H1 (cell line): Measurements from ENCODE around the gene CPNE5. TPM values are rescaled to one million over a fixed set of nuclear protein-coding genes. Genes with fewer than 3 reads are reported as not detected.

Experiments
- CTCF ChIA-PET: fragments of 300-600 bp; sonication (Branson Sonifier 250); formaldehyde crosslinking; loops from one replicate; lab custom pipeline; 2021; ENCODE audit not compliant: partially characterized antibody; lab: Charles Lee
- POLR2A ChIA-PET: fragments of 300-600 bp; sonication (Branson Sonifier 250); formaldehyde crosslinking; loops from one replicate; lab custom pipeline; 2021; ENCODE audit warnings: inconsistent platforms; ENCODE audit not compliant: partially characterized antibody; lab: Charles Lee
- DNase-seq, 2 experiments: peaks; one replicate each; pipeline versions ENCODE4 v3.0.0 to v3.0.0-alpha.2; 2010 to 2022; ENCODE audit warnings: low spot score in 2 of 2, low read depth in 1 of 2, mixed read lengths in 1 of 2
- FAIRE-seq: peaks from 2 replicates; lab custom pipeline; 2011; peaks lifted over from hg19 to GRCh38; lab: Jason Lieb, UNC
- H2AFZ ChIP-seq: 2 replicates; pipeline ENCODE4 v1.8.1; 2012; ENCODE audit warnings: low read length, inconsistent platforms
- H2AK5ac ChIP-seq: 2 replicates; pipeline ENCODE4 v1.6.1; 2013; ENCODE audit warnings: low read depth, low read length
- H2BK120ac ChIP-seq: replicated peaks from 2 replicates; pipeline ENCODE3; 2013; ENCODE audit warnings: low read depth, low read length, inconsistent platforms
- H2BK12ac ChIP-seq: 2 replicates; pipeline ENCODE4 v1.6.1; 2013; ENCODE audit warnings: low read depth, low read length
- H2BK15ac ChIP-seq: 2 replicates; pipeline ENCODE4 v1.6.1; 2013; ENCODE audit warnings: low read length
- H2BK20ac ChIP-seq: 2 replicates; pipeline ENCODE4 v1.6.1; 2013; ENCODE audit warnings: low read length
- H2BK5ac ChIP-seq: 2 replicates; pipeline ENCODE4 v1.6.1; 2013; ENCODE audit warnings: low read depth, low read length
- H3K14ac ChIP-seq: 2 replicates; pipeline ENCODE4 v1.6.1; 2013; ENCODE audit warnings: inconsistent platforms; ENCODE audit not compliant: insufficient read length
- H3K18ac ChIP-seq: 2 replicates; pipeline ENCODE4 v1.6.1; 2013; ENCODE audit warnings: low read length; ENCODE audit errors: extremely low read depth
- H3K23ac ChIP-seq: 2 replicates; pipeline ENCODE4 v1.6.1; 2013; ENCODE audit warnings: inconsistent platforms; ENCODE audit not compliant: insufficient read length
- H3K23me2 ChIP-seq: 2 replicates; pipeline ENCODE4 v1.6.1; 2013; ENCODE audit warnings: low read depth, low read length
- H3K27ac ChIP-seq: 2 replicates; pipeline ENCODE4 v1.6.1; 2011; ENCODE audit warnings: low read depth, low read length, inconsistent platforms
- H3K27me3 ChIP-seq, 4 experiments: replicated peaks in 1 of 4; 1 replicate in 1 of 4; 2 replicates in 3 of 4; pipeline versions ENCODE4 v1.6.1 to v1.8.1; 2011 to 2013; ENCODE audit warnings: low read length in 3 of 4, mild to moderate bottlenecking in 3 of 4, inconsistent platforms in 2 of 4, mixed read lengths in 2 of 4, moderate library complexity in 1 of 4; ENCODE audit not compliant: control insufficient read depth in 3 of 4, insufficient read depth in 3 of 4; ENCODE audit errors: extremely low read depth in 1 of 4
- H3K36me3 ChIP-seq, 4 experiments: 2 replicates each; pipeline versions ENCODE4 v1.6.1 to v1.8.1; 2011 to 2013; ENCODE audit warnings: mild to moderate bottlenecking in 4 of 4, low read length in 3 of 4, moderate library complexity in 2 of 4, control low read depth in 1 of 4, inconsistent platforms in 1 of 4; ENCODE audit not compliant: insufficient read depth in 4 of 4, control insufficient read depth in 2 of 4
- H3K4ac ChIP-seq: replicated peaks from 2 replicates; pipeline ENCODE3; 2013; ENCODE audit warnings: low read length, low read depth, mixed read lengths, inconsistent platforms; ENCODE audit not compliant: insufficient read length
- H3K4me1 ChIP-seq, 4 experiments: replicated peaks in 1 of 4; 1 replicate in 1 of 4; 2 replicates in 3 of 4; pipeline versions ENCODE4 v1.6.1 to v1.8.1; 2011 to 2013; ENCODE audit warnings: low read length in 3 of 4, inconsistent platforms in 2 of 4, mixed read lengths in 1 of 4; ENCODE audit not compliant: insufficient read depth in 4 of 4, control insufficient read depth in 3 of 4
- H3K4me2 ChIP-seq, 2 experiments: 2 replicates each; pipeline versions ENCODE4 v1.6.1 to v1.8.1; 2011 to 2013; ENCODE audit warnings: low read depth in 2 of 2, low read length in 2 of 2, control low read depth in 1 of 2, inconsistent platforms in 1 of 2, mild to moderate bottlenecking in 1 of 2; ENCODE audit not compliant: insufficient read depth in 1 of 2
- H3K4me3 ChIP-seq, 4 experiments: fragments of 200-600, 300-600 bp in 1 of 4; sonication (generic), shearing (Covaris generic), sonication (Bioruptor Twin) in 1 of 4; 2 replicates each; pipeline versions ENCODE4 v1.5.1 to v1.8.1; 2011 to 2016; ENCODE audit warnings: low read length in 4 of 4, low read depth in 3 of 4, control low read depth in 2 of 4, inconsistent platforms in 2 of 4, mild to moderate bottlenecking in 2 of 4, mixed read lengths in 1 of 4, moderate library complexity in 1 of 4; ENCODE audit not compliant: insufficient read depth in 2 of 4; ENCODE audit errors: extremely low read depth in 1 of 4
- H3K56ac ChIP-seq: replicated peaks from 2 replicates; pipeline ENCODE3; 2013; ENCODE audit warnings: low read depth, mild to moderate bottlenecking, mixed read lengths, low read length, inconsistent platforms; ENCODE audit not compliant: insufficient read length
- H3K79me1 ChIP-seq: 2 replicates; pipeline ENCODE4 v1.6.1; 2013; ENCODE audit warnings: low read depth, low read length, control low read depth
- H3K79me2 ChIP-seq, 2 experiments: 2 replicates each; pipeline versions ENCODE4 v1.6.1 to v1.8.1; 2012 to 2013; ENCODE audit warnings: low read length in 2 of 2, mild to moderate bottlenecking in 2 of 2, inconsistent platforms in 1 of 2; ENCODE audit not compliant: insufficient read depth in 2 of 2, control insufficient read depth in 1 of 2
- H3K9ac ChIP-seq, 4 experiments: replicated peaks in 1 of 4; 1 replicate in 1 of 4; 2 replicates in 3 of 4; pipeline versions ENCODE4 v1.6.1 to v1.8.1; 2011 to 2013; ENCODE audit warnings: low read depth in 3 of 4, low read length in 3 of 4, control low read depth in 2 of 4, mild to moderate bottlenecking in 2 of 4, moderate library complexity in 2 of 4, inconsistent platforms in 1 of 4; ENCODE audit errors: extremely low read depth in 1 of 4
- H3K9me3 ChIP-seq, 2 experiments: 2 replicates each; pipeline versions ENCODE4 v1.6.1 to v1.8.1; 2012 to 2013; ENCODE audit warnings: mild to moderate bottlenecking in 2 of 2, moderate library complexity in 2 of 2, control low read depth in 1 of 2, inconsistent platforms in 1 of 2, low read depth in 1 of 2, low read length in 1 of 2, mixed read lengths in 1 of 2; ENCODE audit not compliant: insufficient read depth in 2 of 2
- H4K20me1 ChIP-seq, 2 experiments: replicated peaks in 1 of 2; 2 replicates each; pipeline versions ENCODE3 to v1.8.1; 2011 to 2013; ENCODE audit warnings: inconsistent platforms in 2 of 2, low read length in 2 of 2, mild to moderate bottlenecking in 1 of 2; ENCODE audit not compliant: insufficient read depth in 2 of 2, control insufficient read depth in 1 of 2
- H4K5ac ChIP-seq: 2 replicates; pipeline ENCODE4 v1.6.1; 2013; ENCODE audit warnings: low read length, low read depth, mixed read lengths, inconsistent platforms; ENCODE audit not compliant: insufficient read length
- H4K8ac ChIP-seq: 2 replicates; pipeline ENCODE4 v1.8.0; 2013; ENCODE audit warnings: mild to moderate bottlenecking, moderate library complexity, low read length, inconsistent platforms; ENCODE audit not compliant: insufficient read depth; ENCODE audit errors: extremely low read depth
- H4K91ac ChIP-seq: replicated peaks from 2 replicates; pipeline ENCODE3; 2013; ENCODE audit warnings: low read length, mixed read lengths, inconsistent platforms; ENCODE audit not compliant: insufficient read length
- CBX8 ChIP-seq: fragments of 300-800, 300-1000 bp; sonication (generic); IDR thresholded peaks from 2 replicates; pipeline ENCODE4 v1.7.1; 2016; ENCODE audit warnings: low read depth, low read length, borderline replicate concordance
- POLR2AphosphoS5 ChIP-seq: IDR thresholded peaks from 2 replicates; pipeline ENCODE4 v1.6.1; 2011; ENCODE audit warnings: low read depth, low read length
- SAP30 ChIP-seq: fragments of 300-600 bp; sonication (generic); IDR thresholded peaks from 2 replicates; pipeline ENCODE4 v1.7.1; 2012; ENCODE audit warnings: low read length, moderate library complexity, mild to moderate bottlenecking, inconsistent platforms; ENCODE audit not compliant: insufficient read depth, insufficient replicate concordance
- SIN3A ChIP-seq, 2 experiments: IDR thresholded peaks in 1 of 2; conservative IDR thresholded peaks in 1 of 2; 2 replicates each; pipeline ENCODE4 v1.6.1; 2011 to 2012; ENCODE audit warnings: low read length in 2 of 2, improper control_type of control experiment in 1 of 2, low read depth in 1 of 2, mild to moderate bottlenecking in 1 of 2
- USF2 ChIP-seq: IDR thresholded peaks from 2 replicates; pipeline ENCODE4 v1.6.1; 2011; ENCODE audit warnings: low read length, improper control_type of control experiment
- WGBS, 2 experiments: shearing (Covaris generic) in 1 of 2; methylation state at CpG; one replicate each; pipeline versions ENCODE4 v1.1.6 to v1.1.7; 2013 to 2015; ENCODE audit warnings: low lambda C conversion rate in 2 of 2, mixed read lengths in 2 of 2, inconsistent platforms in 1 of 2, low coverage in 1 of 2, missing lambda C conversion rate in 1 of 2; ENCODE audit not compliant: insufficient replicate concordance in 2 of 2, insufficient coverage in 1 of 2, insufficient read length in 1 of 2; ENCODE audit errors: extremely low coverage in 1 of 2, missing lambda C conversion rate in 1 of 2; 5-methylcytosine and 5-hydroxymethylcytosine counted together
- polyA plus RNA-seq, 7 experiments: library from polyadenylated mRNA; depleted of rRNA in 3 of 7; stranded (reverse) in 5 of 7; unstranded in 2 of 7; fragments of >200 nt in 5 of 7; fragments of 200-250 nt in 2 of 7; gene quantifications; 1 replicate in 5 of 7; 2 replicates in 1 of 7; 4 replicates in 1 of 7; pipeline versions ENCODE4 v1.2.1 to v1.2.3, GENCODE V29; 2011 to 2013; ENCODE audit warnings: missing spikeins in 2 of 7, mixed read lengths in 2 of 7
- total RNA-seq: library from RNA; stranded (reverse); fragmentation: NEBNext Ultra II Directional; extraction: Animal tissue kit (Norgen Biotek cat#: 25700); gene quantifications from 2 replicates; pipeline ENCODE4 v1.2.1, GENCODE V29; 2021

Gene CPNE5
- total and polyA plus RNA-seq, 2 of the 8 experiments (the other 6 are each of a cell fraction or from before 2014, with no cell fraction given) = 0.88 to 1.8 TPM

- no peaks in the 10 kb centered on the region for H3K79me1 ChIP-seq
- H3K4me1 ChIP-seq = peaks cover 0 to 6% (median 3%) of the 10 kb centered on the region in 4 experiments; a peak in 4 of 7 replicates
- H2BK12ac ChIP-seq = no peak overlapping the region
- peaks cover 0 to 2% of the 10 kb centered on the region in 2 experiments for H4K20me1 ChIP-seq
- H3K4ac ChIP-seq = no peak overlapping the region
- no peak for DNase-seq
- no peak for FAIRE-seq
- H3K36me3 ChIP-seq = no peaks in the 10 kb centered on the region
- ChIA-PET CTCF (interaction anchor here (1.2 to 6.9 kb wide), 3 partner anchors 8 to 49 kb away, joined by 3 to 51 read pairs (median 3); no protein-coding TSS in a partner anchor), POLR2A (no interaction called here)
- H3K4me3 ChIP-seq = no peak overlapping the region
- no peaks in the 10 kb centered on the region for H3K9me3 ChIP-seq
- H2BK20ac ChIP-seq = no peak overlapping the region
- no peak overlapping the region for H3K4me2 ChIP-seq
- no peak overlapping the region for H4K8ac ChIP-seq
- no peak overlapping the region for H2BK120ac ChIP-seq
- H2BK5ac ChIP-seq = no peak overlapping the region
- no peak overlapping the region for H4K91ac ChIP-seq
- H2AFZ ChIP-seq = no peak overlapping the region
- no peak overlapping the region for H4K5ac ChIP-seq
- H3K23ac ChIP-seq = no peak overlapping the region
- no peaks in the 10 kb centered on the region for H3K79me2 ChIP-seq
- no peak overlapping the region for H3K14ac ChIP-seq
- no peak overlapping the region for H3K9ac ChIP-seq
- H3K27ac ChIP-seq = no peak overlapping the region
- no peaks in the 10 kb centered on the region for H3K23me2 ChIP-seq
- 81% methylated on average over 8 of the region's 8 CpGs; no CpG with 5 or more reads in 1 of the 2 experiments for WGBS, 2 experiments
- no peak overlapping the region for H2AK5ac ChIP-seq
- no peak overlapping the region for H3K18ac ChIP-seq
- TF ChIP-seq SIN3A (conservative IDR thresholded peaks at IDR 0.05 in 1 of 2, IDR thresholded peaks at IDR 0.05 in 1 of 2; ENCODE audit: low read depth in 1 of 2, low read length in 2 of 2) = no peak
- TF ChIP-seq USF2 = no peak
- TF ChIP-seq POLR2AphosphoS5 = no peak
- TF ChIP-seq SAP30 = no peak
- TF ChIP-seq CBX8 = no peak
- H3K27me3 ChIP-seq = no peaks in the 10 kb centered on the region; a peak in 1 of 7 replicates
- H2BK15ac ChIP-seq = no peak overlapping the region
- no peak overlapping the region for H3K56ac ChIP-seq
These were observed 82.5 kb downstream of the CPNE5 start for GRCh38 chr6:36756786-36757185.
